HG02885 (cell line): Measurements from ENCODE around the gene CDADC1.

Experiments
- ATAC-seq: cut with Tn5 transposase; IDR thresholded peaks from one replicate; pipeline ENCODE4 v1.9.1; 2021; ENCODE audit warnings: mild to moderate bottlenecking; ENCODE audit not compliant: unreplicated experiment, poor library complexity

The CDADC1 gene

DNA sequence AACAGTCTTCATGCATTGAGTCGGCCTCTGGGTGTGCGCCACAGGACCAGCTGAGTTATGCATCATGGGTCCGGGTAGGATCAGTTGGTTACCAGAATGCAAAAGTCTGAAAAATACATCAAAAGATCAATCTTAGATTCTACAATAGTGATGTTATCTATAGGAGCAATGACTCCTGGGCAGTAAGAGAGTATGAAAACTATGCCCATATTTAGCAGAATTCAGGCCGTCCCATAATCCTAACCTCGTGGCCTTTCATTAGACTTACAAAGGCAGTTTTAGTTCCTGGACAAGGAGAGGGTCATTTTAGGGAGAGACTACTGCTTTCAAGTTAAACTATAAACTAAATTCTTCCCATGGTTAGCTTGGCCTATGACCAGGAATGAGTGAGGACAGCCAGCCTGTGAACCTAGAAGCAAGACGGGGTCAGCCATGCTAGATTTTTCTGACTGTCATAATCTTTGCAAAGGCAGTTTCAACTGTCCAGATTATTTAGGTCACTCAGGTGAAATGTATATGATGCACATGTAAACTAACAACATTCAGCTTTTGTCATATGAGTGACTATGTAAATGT is 11.8 kb upstream of the CDADC1 start:
- ATAC-seq = no peak

DNA sequence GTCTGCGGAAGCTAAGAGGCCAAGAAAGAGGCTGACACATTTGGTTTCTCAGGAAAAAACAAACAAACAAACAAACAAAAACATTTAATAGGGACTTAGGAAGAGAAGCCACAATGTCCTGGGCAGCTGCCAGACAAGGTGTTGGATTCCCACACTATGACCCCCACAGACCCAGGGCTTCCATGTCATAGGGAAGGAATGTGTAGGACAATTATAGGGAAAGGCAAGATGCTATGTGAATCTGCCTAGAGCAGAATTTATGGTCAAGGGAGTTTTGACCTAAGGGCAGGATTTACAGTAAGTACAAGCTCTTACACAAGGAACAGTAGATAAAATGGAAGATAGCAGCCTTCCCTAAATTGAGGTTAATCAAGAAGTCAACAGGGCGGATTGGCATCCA is 9.1 kb upstream of the CDADC1 start:
- ATAC-seq = no peak

DNA sequence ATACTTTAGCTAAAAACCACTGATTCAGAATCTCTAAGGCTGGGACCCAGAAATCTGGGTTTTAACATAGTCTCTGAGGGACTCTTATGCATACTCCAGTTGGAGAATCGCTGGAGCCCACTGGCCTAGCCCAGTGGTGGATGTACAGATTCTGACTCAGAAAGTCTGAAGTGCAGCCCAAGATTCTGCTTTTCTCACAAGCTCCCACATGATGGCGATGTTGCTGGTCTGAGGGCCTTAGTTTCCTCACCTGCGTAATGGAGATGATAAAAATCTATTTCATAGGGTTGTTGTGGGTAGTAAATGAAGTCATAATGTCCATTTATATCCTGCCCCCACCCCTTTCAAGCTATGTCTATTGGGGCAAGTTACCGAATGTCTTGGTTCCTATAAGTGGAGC is 7.7 kb upstream of the CDADC1 start:
- peak; percentile 84 for ATAC-seq

GRCh38 chr13:49241296-49241695 is 6.4 kb upstream of the CDADC1 start:
- ATAC-seq = no peak

GRCh38 chr13:49245101-49245500 is 2.6 kb upstream of the CDADC1 start:
- no peak for ATAC-seq

GRCh38 chr13:49246850-49247642 is 679 bp upstream of the CDADC1 start:
- peak; percentile 48 for ATAC-seq

GRCh38 chr13:49248622-49249002 is 887 bp downstream of the CDADC1 start:
- ATAC-seq = no peak

- no peak for ATAC-seq
Observed at GRCh38 chr13:49251326-49251725, 3.6 kb downstream of the CDADC1 start.

GRCh38 chr13:49253310-49253709 is 5.6 kb downstream of the CDADC1 start:
- no peak for ATAC-seq

GRCh38 chr13:49254007-49254406 is 6.3 kb downstream of the CDADC1 start:
- ATAC-seq = no peak

DNA sequence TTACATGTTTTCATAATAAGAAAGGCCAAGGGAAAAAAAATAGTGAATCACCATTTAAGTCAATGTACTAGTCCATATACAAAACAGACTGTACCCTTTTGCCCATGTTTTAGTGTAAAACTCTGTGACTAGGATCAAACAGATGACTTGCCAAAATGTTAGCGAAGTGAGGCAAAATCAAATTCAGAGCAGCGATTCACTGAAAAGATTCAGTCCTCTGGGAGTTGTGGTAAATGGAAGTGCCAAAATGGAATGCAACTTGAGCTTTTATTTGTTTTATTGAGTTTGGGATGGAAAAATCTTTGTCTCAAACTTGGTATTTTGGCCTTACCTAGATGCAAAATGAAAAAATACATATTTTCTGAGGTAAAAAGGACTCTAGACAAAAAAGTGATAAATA is 9.1 kb downstream of the CDADC1 start:
- ATAC-seq = no peak

DNA sequence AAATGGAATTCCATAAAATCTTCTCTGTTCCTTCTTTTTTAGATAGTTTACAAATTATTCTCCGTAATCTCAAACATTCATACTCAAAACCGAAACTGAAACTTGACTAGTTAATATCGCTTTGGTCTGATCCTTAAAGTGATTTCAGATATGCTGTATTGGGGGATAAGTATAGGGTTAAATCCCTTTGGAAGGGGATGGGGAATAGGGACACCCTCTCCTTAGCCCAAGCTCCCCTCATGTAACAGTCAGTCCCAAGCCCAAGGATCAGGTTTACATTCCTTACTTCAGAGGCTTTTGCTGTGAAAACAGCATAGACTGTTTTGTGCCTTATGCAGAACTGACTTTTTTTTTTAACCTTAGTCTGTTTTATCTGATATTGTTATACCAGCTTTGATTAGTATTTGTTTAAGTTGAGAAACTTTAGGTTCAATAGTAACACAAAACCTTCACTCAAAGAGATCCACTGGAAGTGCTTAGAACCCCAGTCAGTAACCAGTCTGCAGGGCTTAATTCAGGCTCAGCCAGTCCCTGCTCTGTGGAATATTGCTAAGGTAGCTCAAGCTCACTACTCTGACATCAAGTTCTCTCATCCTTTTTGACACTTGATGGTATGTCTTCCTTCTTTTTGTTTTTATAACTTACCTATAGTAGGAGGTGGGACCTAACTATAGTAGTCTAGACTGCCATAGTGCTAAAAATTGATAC is 10.5 kb downstream of the CDADC1 start:
- no peak for ATAC-seq

GRCh38 chr13:49259586-49259985 is 11.9 kb downstream of the CDADC1 start:
- no peak for ATAC-seq

- no peak for ATAC-seq
Observed at GRCh38 chr13:49262634-49263033, 14.9 kb downstream of the CDADC1 start.

GRCh38 chr13:49265822-49266221 is 18.1 kb downstream of the CDADC1 start:
- no peak for ATAC-seq

- no peak for ATAC-seq
Observed at GRCh38 chr13:49271264-49271663, 23.5 kb downstream of the CDADC1 start.

DNA sequence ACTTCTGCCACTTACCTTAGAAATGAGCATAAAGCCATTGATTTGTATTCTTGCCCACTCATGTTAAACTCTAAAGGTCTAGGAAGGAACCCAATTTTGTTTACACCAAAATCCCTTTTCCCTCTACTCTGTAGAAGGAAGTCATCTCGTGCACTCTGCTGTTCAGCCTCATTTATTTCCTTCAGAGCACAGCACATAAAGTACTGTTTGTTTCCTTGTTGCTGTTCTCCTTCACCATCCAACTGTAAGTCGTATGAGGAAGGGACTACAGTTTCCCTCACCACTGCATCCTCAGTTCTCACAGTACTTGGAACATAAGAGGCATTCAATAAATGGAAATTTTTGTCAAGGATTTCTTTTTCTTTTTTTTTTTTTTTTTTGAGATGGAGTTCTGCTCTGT is 24.6 kb downstream of the CDADC1 start:
- ATAC-seq = no peak

DNA sequence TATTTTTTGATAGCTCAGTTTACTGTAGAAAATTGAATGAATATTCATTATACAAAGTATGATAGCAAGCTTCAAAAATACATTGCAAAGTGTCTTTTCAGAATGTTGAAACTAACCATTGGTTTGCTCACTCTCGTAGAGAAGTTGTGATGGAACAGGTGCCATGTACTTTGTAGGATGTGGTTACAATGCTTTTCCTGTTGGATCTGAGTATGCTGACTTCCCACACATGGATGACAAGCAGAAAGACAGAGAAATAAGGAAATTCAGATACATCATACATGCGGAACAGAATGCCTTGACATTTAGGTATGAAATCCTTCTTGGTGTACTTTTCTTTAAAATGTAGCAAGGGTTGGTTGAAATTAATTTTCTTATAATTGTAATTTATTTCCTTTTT is 30.5 kb downstream of the CDADC1 start:
- ATAC-seq = no peak

- no peak for ATAC-seq
Observed at GRCh38 chr13:49279112-49279511, 31.4 kb downstream of the CDADC1 start.

GRCh38 chr13:49279885-49280284 is 32.2 kb downstream of the CDADC1 start:
- ATAC-seq = no peak

DNA sequence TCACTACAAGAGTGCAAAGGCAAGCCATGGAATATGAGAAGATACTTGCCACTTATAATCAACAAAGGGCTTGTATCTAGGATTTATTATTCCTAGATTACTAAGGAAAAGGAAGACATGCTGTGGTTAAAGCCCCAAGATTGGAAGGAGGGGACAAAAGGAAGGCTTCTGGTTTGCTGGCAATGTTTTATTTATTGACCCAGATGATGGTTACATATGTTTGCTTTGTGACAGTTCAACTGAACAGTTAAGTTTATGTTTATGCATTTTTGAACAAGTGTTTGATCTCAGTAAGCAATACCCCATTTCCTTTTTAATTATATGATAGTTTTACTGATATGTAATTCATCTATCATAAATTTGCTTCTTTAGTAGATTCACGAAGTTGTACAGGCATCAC is 40.3 kb downstream of the CDADC1 start:
- ATAC-seq = no peak

DNA sequence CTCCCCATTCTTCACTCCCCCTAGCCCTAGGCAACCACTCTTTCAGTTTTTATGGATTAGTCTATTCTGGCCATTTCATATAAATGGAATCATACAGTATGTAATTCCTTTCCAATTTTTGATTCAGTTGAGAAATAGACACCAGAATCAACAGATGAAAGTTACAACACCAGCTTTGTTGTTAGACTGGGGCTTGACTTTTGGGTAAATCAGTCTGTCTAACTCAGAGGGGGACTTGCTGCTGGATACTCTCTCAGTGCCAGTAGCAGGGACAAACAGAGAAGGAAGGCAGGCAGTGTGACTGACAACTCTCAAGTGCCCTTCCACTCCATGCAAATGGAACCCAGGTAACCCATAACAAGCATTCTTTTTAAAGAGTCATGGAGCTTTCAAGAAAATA is 40.7 kb downstream of the CDADC1 start:
- ATAC-seq = no peak
